HG02973 (cell line): ENCODE data around the gene MANSC4.

ENCODE experiments used
- ATAC-seq: cut with Tn5 transposase; IDR thresholded peaks from one replicate; pipeline ENCODE4 v1.9.1; 2021; ENCODE audit warnings: moderate library complexity; ENCODE audit not compliant: unreplicated experiment

The MANSC4 gene

DNA sequence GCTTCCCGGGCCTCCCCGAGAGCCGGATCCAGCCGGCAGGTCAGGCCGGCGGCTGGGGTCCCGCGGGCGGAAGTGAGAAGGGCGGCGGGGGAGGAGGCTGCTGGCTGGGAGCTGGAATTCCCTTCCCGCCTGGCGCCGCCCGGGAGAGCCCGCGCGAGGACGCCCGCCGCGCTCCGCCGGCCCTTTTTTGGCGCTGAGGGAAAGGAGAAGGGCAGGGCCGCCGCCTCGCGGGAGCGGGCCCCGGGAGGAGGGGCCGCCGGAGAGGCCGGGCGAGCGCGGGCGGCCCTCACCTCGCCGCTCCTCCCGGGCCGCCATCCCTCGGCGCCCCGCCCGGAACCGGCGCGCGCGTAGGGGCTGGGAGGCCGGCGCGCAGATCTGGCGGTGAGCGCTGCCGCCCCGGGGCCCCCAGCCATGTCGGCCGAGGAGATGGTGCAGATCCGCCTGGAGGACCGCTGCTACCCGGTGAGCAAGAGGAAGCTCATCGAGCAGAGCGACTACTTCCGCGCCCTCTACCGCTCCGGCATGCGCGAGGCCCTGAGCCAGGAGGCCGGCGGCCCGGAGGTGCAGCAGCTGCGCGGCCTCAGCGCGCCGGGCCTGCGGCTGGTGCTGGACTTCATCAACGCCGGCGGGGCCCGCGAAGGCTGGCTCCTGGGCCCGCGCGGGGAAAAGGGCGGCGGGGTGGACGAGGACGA lies at the start of gene MANSC4, which contains the start of gene KLHL42:
Gene MANSC4, minus strand, starts transcription at position 317 of the 692 bp plus-strand sequence. CDS start 8,960 bp downstream, outside the sequence.
Gene KLHL42, plus strand, starts transcription at position 314 of the 692 bp plus-strand sequence. Its CDS starts 98 bp downstream, at position 412.
- peak; percentile 73 for ATAC-seq

DNA sequence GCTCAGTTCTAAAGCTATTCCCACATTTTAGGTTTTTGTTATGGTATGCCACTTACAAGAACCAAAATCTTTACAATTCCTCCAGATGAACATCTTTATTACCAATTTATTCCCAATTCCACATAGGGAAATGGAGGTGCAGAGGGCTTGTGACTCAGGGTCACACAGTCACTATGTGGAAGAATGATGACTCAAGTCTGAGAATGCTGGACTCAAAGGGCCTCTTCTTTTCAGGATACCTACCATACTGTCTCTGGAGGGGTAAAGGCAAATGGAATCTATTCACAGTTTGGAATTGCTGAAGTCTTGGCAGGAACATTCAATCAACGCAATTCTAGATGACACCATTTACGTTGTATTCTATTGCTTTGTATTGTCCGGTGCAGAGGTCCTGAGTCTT lies 48.2 kb upstream of the MANSC4 start:
- no peak for ATAC-seq

DNA sequence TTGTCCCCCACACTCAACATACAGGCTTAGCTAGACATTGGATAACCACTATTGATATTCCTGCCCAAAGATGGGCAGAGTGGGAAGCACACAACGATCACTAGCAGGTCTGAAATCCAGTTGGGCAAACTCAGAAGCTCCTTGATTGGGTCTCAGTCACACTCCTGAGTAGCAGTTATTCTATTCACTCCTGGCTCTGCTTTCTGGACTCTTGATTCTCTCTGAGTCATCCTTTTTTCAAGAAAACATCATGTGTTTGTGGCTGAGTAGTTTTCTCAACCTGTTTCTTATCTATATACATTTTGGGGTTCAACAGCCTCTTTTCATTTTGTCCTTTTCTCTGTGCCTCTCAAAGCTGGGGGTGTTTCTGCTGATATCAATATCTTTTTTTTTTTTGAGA lies 46.0 kb upstream of the MANSC4 start:
- no peak for ATAC-seq

DNA sequence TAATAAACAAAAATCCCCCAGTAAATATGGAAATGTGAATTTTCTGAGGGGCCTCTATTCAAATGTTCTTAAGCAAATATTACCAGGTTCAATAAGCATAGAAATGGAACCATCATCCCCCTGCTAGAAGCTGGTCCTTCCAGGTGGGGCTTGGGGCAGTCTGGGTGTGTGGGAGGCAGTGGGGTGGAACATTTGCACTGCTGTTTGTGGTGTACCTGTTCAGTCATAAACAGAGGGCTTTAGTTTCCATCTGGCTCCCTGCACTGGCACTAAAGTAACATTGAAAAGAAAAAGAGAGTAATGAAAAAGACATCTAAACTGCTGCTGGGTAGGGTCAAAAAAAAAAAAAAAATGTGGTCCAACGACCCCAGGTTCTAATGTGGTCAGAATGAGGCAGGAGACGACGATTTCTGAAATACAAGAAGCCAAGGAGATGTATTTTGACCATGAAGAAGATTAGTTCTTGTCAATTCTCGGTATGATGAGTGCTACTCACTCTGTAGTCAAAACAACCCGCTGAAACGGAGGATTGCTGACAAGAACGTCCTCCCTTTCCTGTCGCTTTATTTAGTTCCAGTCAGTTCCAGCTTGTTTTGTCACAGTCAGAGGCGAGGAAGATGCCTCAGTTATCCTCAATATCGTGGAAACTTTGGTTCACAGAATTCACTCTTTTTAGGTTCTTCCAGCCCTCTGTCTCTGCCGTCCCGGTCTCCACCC lies 44.2 kb upstream of the MANSC4 start:
- ATAC-seq = peak; percentile 59

DNA sequence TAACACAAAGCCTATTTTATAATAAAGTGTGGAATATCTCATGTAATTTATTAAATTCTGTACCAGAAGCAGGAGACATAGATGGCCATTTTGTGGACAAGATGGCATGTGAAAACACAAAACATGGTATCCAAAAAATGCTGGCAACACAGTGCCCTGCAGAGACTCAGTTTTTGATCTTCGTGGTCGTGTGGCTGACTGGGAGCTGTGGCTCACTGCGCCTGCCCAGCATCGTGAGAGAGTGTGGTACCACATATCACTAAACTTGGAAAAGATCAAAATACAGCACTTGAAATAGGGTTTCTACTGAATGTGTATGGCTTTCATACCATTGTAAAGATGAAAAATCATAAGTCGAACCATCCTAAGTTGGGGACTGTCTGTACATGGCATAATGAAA lies 43.0 kb upstream of the MANSC4 start:
- ATAC-seq = no peak

DNA sequence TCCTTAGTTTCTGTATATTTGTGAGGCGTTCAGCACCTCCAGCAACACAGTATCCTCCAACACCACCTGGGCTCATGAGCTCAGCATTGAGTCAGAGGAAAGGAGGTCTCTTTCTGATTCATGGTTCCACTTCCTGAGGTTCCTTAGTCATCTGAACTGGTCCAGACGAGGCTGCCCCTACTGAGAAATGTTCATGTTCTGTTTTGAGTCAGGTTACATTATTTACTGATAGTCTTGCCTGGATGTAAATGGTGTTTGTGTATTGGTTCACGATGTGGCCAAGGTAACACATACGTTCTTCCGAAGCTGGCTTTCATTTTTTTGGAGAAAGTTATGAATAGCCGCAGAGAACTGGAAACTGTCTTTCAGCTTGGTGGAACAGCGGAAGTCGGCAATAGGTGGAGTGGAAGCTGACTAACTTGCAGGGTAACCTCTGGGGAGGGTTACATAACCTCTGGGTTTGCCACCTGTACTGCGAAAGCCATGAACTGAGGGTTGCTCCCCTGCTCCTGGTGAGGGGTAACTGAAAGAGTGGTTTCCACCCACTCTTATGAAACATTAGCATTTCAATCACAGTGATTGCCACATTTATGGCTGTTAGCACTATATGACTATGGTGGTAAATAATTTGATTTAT lies 42.2 kb upstream of the MANSC4 start:
- peak; percentile 70 for ATAC-seq

DNA sequence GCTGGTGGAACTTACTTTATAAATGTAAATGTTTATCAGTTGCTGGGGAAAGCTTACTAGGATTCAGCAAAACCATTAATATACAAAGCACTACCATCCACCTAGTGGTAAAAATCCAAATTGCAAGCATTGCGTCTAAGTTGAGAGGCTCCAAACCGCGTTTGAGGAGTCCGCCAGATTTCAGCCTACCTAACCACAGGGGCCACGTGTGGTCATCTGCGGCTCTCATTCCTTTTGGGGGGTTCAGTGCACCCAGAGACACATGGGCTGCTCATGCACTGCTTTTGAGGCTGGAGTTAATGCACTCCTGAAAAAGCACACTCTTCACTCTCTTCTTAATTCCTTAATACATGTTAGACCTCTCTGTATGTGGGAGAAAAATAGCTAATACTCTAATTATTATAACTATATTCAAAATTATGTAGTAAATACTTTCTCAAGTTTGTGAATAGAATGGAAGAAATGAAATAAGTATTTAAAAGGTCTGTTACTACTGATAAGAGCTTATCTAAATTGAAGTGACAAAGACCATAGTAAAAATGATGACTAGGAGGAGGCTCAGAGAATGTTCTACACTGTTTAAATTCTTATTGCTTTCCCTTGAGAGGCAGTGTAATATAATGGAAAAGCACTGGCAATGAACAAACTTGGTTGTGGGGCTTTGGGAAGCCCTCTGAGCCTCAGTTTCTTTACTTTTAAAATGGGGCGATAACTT lies 41.4 kb upstream of the MANSC4 start:
- ATAC-seq = no peak

DNA sequence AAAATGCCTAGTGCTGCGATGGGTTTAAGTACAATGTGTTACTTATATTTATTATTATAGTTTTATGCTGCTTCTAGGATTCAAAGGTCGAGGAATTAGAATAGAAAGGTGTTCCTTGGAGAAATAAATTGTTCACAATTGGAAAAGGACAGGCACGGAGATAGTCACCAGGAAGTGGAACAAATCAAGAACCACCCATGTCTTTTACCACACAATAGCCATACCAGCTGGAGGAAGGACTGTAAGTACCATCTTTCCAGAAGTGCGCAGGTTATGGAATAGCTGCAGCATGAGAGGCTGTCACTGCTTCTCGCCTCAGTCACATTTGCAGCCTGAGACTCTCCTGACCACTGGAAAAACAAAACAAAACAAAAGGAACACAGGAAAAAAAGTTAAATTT lies 40.5 kb upstream of the MANSC4 start:
- ATAC-seq = no peak

DNA sequence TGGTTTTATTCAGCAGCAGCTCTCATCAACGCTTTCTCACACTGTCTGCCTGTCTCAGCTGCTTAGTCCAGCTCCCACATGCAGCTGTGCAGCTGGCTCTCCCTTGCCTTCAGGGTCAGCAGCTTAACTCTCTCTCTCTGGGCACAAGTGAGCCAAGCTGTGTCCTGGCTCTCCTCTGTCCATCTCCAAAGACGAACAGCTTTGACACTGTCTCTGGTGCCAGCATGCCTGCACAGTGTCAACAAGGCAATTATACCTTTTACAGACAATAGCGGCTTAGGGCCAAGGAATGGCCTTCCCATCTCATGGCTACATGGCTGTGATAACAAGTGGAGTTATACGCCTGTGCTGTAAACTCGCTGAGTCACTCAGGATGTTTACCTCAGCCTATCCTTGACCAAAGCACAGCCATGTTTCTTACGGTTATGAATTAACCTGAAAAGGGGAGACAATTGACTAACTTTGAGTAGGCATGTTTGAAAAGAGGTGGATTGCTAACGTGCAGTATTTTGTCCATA lies 38.4 kb upstream of the MANSC4 start:
- no peak for ATAC-seq

DNA sequence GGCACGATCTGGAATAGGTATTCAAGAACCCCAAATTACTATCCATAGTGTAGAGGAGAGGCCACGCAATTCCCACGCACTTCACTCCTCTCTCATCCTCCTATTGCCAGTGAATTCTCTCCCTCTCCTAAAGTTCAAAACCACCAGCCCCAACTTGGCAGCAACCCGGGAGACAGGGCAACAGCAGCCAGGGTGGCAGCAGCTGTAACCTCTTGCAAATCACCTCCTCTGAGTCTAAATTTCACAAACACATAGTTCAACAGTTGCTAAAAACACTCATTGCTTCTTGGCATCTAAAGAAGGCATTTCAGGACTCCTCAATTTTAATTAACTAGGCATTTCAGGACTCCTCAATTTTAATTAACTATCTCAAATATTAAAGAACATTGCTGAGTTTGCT lies 37.7 kb upstream of the MANSC4 start:
- no peak for ATAC-seq

DNA sequence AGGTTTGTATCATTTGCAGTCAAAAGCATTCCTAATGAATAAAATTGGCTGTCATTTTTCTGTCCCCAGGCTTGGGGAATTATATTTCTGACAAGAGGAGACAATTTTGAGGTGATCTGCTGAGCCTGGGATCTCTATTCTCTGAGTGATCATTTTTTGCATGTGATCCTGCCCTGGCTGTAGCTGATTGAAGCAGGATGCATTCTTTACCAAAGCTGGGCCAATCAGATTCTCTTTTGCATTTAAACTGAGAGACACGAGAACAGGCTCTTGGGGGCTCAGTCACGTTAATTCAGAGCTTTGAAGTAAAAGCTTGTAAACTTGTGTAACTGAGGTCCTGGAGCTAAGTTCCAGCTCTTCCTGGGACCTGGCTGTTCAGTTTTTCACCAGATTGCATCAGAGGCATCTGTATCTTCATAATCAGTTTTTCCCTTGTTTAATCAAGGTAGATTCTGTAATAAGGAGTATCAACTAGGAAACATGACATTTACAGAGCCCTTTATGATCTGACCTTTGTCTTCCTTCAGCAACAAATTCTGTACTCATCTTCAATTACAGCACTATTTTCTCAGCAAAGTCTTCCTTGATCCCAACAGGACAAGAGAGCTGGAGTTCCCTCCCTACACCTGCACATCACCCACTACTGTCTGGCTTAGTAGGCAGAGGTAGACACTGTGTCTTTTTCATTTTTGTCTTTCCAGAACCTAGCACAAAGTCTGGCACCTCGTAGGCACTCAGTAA lies 35.0 kb upstream of the MANSC4 start:
- no peak for ATAC-seq

DNA sequence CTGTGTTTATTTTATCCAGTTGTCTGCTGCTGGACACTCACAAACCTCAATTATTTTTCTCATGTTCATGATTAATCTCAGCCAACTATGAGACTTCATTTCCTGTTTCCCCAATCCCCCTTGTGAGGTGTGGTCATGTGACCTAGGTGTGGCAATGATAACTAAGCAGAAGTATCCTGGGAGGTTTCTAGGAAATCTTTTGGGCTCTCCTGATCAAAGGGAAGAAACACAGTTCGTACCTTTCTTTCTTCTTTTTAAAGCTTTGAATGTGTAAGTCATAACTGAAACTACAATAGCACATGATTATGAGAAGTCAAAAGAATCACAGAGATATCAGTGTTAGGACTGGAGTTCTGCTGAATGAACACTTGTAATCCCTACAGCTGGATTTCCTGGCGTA lies 34.4 kb upstream of the MANSC4 start:
- ATAC-seq = no peak

DNA sequence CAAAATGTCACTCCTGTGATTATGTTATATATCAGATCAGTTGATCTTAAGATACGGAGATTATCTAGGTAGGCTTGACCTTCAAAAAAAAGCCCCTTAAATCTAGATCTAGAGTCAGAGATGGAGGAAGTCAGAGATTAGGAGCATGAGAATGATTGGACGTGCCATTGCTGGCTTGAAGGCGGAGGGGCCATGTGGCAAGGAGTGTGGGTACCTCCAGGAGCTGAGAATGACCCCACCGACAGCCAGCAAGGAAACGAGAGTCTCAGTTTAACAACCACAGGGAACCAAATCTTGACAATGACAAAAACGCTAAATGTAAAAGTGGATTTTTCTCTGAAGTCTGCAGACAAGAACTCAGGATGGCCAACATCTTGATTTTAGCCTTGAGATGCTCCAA lies 32.5 kb upstream of the MANSC4 start:
- ATAC-seq = no peak

DNA sequence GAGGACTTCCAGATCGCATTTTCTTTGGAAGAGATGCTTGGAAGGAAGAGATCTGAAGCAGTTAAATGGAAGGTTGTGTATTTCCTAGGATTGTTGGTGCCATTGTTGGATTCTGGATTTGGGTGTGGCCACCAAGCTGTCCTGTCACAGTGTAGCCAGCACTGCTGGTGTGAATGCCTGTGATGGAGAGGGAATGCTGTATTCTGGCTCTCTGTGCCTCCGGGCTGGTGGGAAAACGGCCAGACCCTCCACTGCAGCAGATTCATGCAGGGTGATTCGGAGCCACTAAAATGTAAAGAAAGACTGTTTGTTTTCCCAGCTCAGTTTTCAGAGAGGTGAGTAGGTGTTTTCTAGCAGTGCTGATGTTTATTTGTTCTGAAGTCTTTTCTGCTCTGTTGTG lies 30.7 kb upstream of the MANSC4 start:
- no peak for ATAC-seq

DNA sequence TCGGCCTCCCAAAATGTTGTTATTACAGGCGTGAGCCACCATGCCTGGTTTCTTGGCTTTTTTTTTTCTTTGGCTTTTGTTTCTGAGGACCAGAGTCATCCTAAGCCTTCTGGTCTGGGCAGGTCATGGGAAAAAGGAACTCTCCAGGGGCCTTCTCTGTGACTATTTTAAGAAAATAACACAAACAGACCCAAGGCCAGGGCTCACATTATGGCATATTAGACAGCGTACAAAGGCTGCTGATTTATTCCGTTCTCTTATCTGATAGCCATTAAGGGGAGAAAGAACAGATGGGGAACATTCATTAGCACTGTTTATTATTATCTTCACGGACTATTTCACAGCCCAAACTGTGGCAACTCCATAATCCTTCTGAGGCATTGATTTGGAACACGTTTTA lies 28.8 kb upstream of the MANSC4 start:
- ATAC-seq = no peak

DNA sequence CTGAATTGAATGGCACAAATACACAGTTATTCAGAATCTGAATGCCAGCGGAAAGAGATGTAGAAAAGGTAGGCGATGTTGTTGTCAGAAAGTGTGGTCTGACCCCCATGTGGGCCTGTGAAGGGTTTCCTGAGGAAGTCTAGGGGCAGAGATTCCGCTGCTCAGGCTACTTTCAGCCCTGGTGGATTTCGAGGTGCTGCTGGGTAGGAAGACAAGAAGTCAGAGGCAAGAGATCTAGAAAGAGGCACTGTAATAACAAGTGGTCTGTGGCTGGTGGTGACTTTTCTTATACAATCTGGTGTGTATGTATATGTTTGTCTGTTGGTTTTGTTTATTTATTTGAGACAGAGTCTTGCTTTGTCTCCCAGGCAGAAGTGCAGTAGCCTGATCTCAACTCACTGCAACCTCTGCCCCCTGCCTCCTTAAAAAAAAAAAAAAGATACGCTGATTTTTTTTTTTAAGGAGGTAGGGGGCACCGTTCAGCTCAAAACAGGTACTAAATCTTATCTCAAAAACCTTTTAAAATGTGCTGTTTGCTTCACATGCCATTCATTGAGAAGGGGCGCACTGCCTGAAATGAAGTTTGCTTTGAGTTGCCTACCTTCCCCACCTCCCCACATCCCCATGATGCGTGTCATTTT lies 27.1 kb upstream of the MANSC4 start:
- no peak for ATAC-seq

DNA sequence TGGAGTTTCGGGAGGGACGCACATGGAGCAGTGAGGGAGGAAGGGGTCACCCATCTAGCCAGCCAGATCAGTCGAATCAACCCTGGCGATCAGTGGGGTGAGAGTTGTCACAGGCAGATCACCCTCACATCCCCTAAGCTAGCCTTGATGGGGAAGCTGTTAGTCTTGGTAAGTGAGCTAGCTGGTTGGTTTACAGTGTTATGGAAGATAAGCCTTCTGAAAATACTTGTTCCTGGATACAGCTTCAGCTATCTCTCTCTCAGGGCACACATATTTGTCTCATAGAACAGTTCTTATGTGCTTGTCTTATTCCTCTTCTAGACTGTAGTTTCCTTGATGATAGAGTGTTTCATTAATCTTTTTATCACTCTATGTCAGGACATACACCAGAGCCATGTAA lies 26.2 kb upstream of the MANSC4 start:
- ATAC-seq = no peak

DNA sequence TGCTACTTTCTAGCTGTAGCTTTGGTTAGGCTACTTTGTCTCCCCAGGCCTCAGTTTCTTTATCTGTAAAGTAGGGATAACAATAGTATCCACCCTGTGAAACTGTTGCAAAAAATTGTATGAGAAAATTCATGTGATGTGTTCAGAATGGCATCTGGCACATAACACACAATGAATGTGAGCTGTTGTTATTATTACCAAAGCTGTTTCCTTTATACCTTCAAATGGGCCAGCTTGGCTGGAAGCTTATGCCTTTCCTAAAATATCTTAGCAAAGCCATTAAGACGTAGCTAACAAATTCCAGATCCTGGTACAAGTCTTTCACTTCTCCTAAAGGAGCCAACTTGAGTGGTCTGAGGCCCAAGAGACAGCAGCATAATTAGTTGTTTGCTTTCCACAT lies 25.2 kb upstream of the MANSC4 start:
- no peak for ATAC-seq

DNA sequence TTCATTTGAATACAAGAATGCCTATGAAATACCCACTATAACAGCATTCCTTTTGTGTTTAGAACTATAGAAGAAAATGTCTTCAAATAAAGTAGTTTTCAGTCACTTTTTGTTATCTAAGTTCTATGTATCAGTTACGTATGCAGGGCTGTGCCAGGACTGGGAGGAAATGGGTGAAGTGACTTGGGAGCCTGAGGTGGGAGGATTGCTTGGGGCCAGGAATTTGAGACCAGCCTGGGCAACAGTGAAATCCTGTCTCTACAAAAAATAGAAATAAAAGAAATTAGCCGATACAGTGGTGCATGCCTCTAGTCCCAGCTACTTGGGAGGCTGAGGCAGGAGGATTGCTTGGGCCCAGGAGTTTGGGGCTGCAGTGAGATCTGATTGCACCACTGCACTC lies 22.9 kb upstream of the MANSC4 start:
- no peak for ATAC-seq

DNA sequence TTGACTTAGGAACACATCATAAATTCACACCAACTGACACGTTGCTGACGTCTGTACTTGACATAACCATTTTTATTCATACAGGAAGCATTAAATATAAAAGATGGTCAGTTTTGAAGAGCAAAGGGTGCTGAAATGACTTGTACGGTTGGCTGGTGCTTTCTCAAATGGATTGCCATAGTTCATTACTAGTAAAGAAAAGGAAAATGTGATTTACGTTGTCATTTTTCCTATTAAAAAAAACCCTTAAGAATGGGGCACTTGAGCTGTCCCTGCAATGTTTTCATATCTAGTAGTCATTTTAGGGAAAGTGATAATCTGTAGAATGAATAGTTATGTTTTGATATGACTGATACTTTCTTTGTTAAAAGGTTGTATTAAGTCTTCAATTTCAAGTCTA lies 22.5 kb upstream of the MANSC4 start:
- no peak for ATAC-seq
